ENCODE measurements around the gene HMGN5.

HMGN5 gene, protein sequence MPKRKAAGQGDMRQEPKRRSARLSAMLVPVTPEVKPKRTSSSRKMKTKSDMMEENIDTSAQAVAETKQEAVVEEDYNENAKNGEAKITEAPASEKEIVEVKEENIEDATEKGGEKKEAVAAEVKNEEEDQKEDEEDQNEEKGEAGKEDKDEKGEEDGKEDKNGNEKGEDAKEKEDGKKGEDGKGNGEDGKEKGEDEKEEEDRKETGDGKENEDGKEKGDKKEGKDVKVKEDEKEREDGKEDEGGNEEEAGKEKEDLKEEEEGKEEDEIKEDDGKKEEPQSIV

DNA sequence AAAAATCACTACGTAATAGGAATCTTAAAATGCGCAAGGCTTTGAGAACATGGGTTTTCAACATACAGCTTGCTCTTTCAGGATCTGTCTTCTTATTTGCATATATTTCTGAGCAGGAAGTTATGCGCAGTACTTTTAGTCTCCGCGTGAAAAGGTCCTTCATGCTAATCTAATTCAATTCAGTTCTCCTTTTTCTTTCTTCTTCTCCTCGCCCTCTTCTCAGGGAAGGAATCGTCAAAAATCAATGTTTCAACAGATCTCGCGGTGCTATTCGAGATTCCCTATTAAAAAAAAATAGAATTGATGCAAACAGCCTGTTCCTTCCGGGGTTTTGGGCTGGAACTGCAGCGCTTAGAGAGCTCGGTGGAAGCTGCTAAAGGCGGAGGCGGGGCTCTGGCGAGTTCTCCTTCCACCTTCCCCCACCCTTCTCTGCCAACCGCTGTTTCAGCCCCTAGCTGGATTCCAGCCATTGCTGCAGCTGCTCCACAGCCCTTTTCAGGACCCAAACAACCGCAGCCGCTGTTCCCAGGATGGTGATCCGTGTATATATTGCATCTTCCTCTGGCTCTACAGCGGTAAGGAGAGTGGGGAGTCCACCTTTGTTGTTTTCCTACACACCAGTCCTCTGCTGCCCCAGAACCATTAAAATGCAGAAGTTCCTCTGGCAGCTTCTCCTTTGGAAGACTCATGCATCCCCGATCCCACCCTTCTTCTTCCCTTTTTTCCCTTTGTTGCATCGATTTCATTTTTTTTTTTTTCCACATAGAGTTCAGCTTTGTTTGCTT lies at the start of gene HMGN5, which contains the start of gene SH3BGRL:
Gene HMGN5 (minus strand): TSS at position 243 of the 785 bp plus-strand sequence. CDS start 80,364 bp downstream, outside the sequence.
Gene SH3BGRL (plus strand): TSS at position 432 of the 785 bp plus-strand sequence. CDS start 99 bp downstream, at position 531.
- peak within 1 kb of the TSS; percentile 85 for H3K4me3 ChIP-seq (ENCODE audit: low read length)
- peak; percentile 94 for DNase-seq (ENCODE audit: low read depth)
- H3K36me3 ChIP-seq (ENCODE audit: control insufficient read depth, insufficient read depth, low read length, severe bottlenecking), result no peaks in the 10 kb centered on the region
- no peaks in the 10 kb centered on the region for H3K9me3 ChIP-seq (ENCODE audit: control insufficient read depth, low read length)
- H3K9ac ChIP-seq (ENCODE audit: low read length), result peak within 1 kb of the TSS; percentile 92
- no peaks in the 10 kb centered on the region for H3K27me3 ChIP-seq (replicated peaks; ENCODE audit: control insufficient read depth, insufficient read depth, low read length)
- peaks cover 3% of the 10 kb centered on the region for H3K4me1 ChIP-seq (ENCODE audit: control insufficient read depth, insufficient read depth, low read length)

DNA sequence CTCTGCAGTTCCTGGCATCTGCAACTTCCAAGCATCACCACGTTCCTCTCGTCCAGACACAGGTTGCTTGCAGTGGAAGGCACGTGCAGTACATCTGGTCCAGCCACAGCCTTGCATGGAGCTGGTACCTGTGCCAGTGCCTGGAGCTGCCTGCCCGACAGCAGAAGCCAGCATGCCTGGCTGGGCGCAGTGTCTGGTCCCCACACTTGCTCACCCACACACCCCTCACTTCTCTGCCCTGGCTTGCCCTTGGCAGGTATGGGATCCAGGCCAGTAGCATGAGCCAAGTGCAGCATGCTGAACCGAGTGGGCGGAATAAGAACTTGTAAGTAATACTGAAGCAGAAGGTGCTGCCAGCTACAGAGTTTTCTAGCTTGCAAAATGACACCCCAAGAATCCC lies 40.0 kb upstream of the HMGN5 start:
- no peak for DNase-seq (ENCODE audit: low read depth)
- peaks cover 18% of the 10 kb centered on the region for H3K9me3 ChIP-seq (ENCODE audit: control insufficient read depth, low read length)

DNA sequence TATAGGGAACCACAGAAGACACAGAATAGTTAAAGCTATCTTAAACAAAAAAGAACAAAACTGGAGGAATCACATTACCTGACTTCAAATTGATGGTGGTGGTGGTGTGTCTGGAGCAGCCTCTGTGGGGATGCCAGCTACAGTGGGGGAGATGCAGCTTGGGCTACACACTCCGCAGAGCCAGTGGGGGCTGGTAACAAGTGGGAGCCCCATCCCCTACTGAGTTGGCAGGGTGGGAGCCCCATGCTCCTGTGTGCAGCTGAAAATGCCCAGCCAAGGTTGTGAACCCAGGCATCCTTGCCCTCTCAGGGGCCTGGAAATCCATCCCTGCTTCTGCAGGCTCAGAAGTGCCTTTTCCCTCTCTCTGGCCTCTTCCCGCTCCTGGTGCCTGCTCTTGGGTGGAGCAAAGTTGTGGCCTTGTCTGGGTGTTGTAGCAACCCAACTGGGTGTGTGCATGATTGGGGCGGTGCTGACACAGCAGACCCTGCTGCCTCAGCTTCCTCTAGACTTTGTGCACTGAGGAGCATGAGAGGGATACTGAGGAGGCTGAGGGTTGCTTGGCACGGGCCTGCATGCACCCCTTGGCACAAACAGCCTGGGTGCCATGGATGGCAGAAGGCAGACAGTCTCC lies 39.1 kb upstream of the HMGN5 start:
- no peak overlapping the region for H3K4me3 ChIP-seq (ENCODE audit: low read length)

More for the DNA sequence above, 40.0 kb upstream of the HMGN5 start:
- no peaks in the 10 kb centered on the region for H3K36me3 ChIP-seq (ENCODE audit: control insufficient read depth, insufficient read depth, low read length, severe bottlenecking)
- H3K4me3 ChIP-seq (ENCODE audit: low read length), result no peak overlapping the region
- no peaks in the 10 kb centered on the region for H3K4me1 ChIP-seq (ENCODE audit: control insufficient read depth, insufficient read depth, low read length)
- no peak overlapping the region for H3K9ac ChIP-seq (ENCODE audit: low read length)
- H3K27me3 ChIP-seq (replicated peaks; ENCODE audit: control insufficient read depth, insufficient read depth, low read length), result no peaks in the 10 kb centered on the region

DNA sequence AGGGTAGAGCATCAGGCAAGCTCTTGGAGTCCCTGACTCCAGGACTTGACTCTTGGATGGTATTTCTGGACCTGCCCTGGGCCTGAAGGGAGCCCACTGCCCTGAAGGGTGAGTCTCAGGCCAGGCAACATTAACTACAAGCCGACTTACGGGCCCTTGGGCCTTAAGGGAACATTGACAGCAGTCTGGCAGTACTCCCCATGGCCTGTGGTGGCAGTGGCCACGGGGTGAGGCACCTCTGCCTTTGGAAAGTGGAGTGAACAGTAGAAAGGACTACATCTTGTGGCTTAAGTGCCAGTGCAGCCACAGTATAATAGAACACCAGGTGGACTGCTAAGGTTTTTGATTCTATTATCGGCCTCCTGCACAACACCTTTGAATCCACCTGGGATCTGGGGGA lies 36.5 kb upstream of the HMGN5 start:
- H3K9ac ChIP-seq (ENCODE audit: low read length), result no peak overlapping the region
- no peak overlapping the region for H3K4me3 ChIP-seq (ENCODE audit: low read length)
- no peaks in the 10 kb centered on the region for H3K4me1 ChIP-seq (ENCODE audit: control insufficient read depth, insufficient read depth, low read length)
- no peaks in the 10 kb centered on the region for H3K27me3 ChIP-seq (replicated peaks; ENCODE audit: control insufficient read depth, insufficient read depth, low read length)
- DNase-seq (ENCODE audit: low read depth), result no peak
- peaks cover 13% of the 10 kb centered on the region for H3K9me3 ChIP-seq (ENCODE audit: control insufficient read depth, low read length)
- no peaks in the 10 kb centered on the region for H3K36me3 ChIP-seq (ENCODE audit: control insufficient read depth, insufficient read depth, low read length, severe bottlenecking)

More for the DNA sequence above, 39.1 kb upstream of the HMGN5 start:
- Histone ChIP-seq H3K9ac (ENCODE audit: low read length) (no peak overlapping the region), H3K9me3 (ENCODE audit: control insufficient read depth, low read length) (peaks cover 13% of the 10 kb centered on the region), H3K4me1 (ENCODE audit: control insufficient read depth, insufficient read depth, low read length) (no peaks in the 10 kb centered on the region), H3K36me3 (ENCODE audit: control insufficient read depth, insufficient read depth, low read length, severe bottlenecking) (no peaks in the 10 kb centered on the region), H3K27me3 (replicated peaks; ENCODE audit: control insufficient read depth, insufficient read depth, low read length) (no peaks in the 10 kb centered on the region)
- DNase-seq (ENCODE audit: low read depth), result no peak

DNA sequence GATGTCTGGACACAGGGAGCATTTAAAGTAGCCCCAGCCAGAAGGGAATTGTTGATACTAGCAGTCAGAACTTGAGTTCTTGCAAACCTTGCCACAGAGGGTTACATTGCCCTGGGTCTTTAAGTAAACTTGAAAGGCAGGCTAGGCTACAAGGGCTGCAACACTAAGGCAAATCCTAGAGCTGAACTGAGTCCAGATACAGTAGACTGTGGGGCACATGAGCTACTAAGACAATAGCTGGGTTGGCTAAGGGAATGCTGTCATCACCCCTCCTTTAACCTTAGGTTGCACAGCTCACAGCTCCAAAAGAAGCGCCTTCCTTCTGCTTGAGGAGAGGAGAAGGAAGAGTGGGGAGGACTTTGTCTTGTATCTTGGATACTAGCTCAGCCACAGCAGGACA lies 35.8 kb upstream of the HMGN5 start:
- no peaks in the 10 kb centered on the region for H3K36me3 ChIP-seq (ENCODE audit: control insufficient read depth, insufficient read depth, low read length, severe bottlenecking)
- DNase-seq (ENCODE audit: low read depth), result no peak
- no peak overlapping the region for H3K9ac ChIP-seq (ENCODE audit: low read length)
- H3K27me3 ChIP-seq (replicated peaks; ENCODE audit: control insufficient read depth, insufficient read depth, low read length), result no peaks in the 10 kb centered on the region
- peaks cover 13% of the 10 kb centered on the region for H3K9me3 ChIP-seq (ENCODE audit: control insufficient read depth, low read length)
- no peaks in the 10 kb centered on the region for H3K4me1 ChIP-seq (ENCODE audit: control insufficient read depth, insufficient read depth, low read length)
- no peak overlapping the region for H3K4me3 ChIP-seq (ENCODE audit: low read length)

DNA sequence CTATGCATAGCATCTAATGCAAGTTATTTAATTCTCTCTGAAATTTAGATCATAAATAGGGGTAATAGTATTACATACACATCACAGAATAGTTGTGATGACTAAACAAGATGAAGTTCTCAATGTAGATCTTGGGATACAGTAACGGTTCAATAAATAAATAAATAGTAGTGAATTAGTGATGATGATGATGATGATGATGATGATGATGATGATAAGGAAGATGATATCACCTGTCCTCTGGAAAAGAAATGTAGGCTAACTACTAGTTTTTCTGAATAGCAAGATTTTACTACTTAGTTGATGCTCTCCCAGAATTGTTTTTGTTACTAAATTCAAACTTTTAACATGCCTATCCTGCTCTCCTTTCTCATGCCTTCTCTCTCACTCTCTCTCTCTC lies 30.5 kb upstream of the HMGN5 start:
- no peaks in the 10 kb centered on the region for H3K36me3 ChIP-seq (ENCODE audit: control insufficient read depth, insufficient read depth, low read length, severe bottlenecking)
- no peaks in the 10 kb centered on the region for H3K4me1 ChIP-seq (ENCODE audit: control insufficient read depth, insufficient read depth, low read length)
- no peak for DNase-seq (ENCODE audit: low read depth)
- H3K4me3 ChIP-seq (ENCODE audit: low read length), result no peak overlapping the region
- H3K9me3 ChIP-seq (ENCODE audit: control insufficient read depth, low read length), result no peaks in the 10 kb centered on the region
- H3K27me3 ChIP-seq (replicated peaks; ENCODE audit: control insufficient read depth, insufficient read depth, low read length), result no peaks in the 10 kb centered on the region
- no peak overlapping the region for H3K9ac ChIP-seq (ENCODE audit: low read length)

DNA sequence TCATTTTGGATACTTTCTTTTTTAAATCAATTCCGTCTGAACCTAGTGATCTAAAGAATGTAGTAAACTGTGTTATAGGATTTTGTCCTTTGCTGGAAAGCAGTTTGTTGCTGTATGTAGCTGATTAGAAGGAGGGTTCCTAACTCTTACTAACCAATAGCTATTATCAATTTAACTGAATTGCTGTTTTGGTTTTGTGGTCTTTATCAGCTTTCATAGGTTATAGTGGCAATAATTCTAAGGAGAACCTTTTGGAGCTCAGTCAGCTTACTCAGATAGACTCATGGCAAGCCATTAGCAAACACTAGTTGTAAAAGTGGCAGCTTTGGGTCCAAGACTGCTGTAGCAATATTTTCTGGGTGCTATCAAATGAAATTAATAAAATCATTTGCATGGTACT lies 29.8 kb upstream of the HMGN5 start:
- no peaks in the 10 kb centered on the region for H3K36me3 ChIP-seq (ENCODE audit: control insufficient read depth, insufficient read depth, low read length, severe bottlenecking)
- DNase-seq (ENCODE audit: low read depth), result no peak

DNA sequence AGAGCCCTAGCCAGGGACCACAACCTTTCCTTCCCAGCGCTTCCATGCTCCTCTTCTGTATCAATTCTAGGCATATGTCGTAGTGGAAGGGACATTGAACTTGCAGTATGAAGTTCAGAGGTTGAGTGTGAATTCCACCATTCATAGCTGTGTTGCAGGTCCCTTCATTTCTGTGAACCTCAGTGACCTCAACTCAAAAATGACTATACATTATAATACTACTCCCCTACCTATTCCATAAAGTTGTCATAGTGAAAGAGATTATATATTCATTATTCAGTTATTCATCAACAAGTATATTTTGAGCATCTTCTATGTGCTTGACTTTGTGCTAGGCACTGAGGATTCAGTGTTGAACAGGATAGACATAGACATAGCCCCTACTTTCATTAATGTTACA lies 28.2 kb upstream of the HMGN5 start:
- no peaks in the 10 kb centered on the region for H3K27me3 ChIP-seq (replicated peaks; ENCODE audit: control insufficient read depth, insufficient read depth, low read length)
- H3K36me3 ChIP-seq (ENCODE audit: control insufficient read depth, insufficient read depth, low read length, severe bottlenecking), result no peaks in the 10 kb centered on the region
- DNase-seq (ENCODE audit: low read depth), result no peak
- H3K9me3 ChIP-seq (ENCODE audit: control insufficient read depth, low read length), result no peaks in the 10 kb centered on the region
- H3K4me3 ChIP-seq (ENCODE audit: low read length), result no peak overlapping the region
- H3K9ac ChIP-seq (ENCODE audit: low read length), result no peak overlapping the region
- H3K4me1 ChIP-seq (ENCODE audit: control insufficient read depth, insufficient read depth, low read length), result no peaks in the 10 kb centered on the region

More for the DNA sequence above, 29.8 kb upstream of the HMGN5 start:
- Histone ChIP-seq H3K27me3 (replicated peaks; ENCODE audit: control insufficient read depth, insufficient read depth, low read length) (no peaks in the 10 kb centered on the region), H3K4me1 (ENCODE audit: control insufficient read depth, insufficient read depth, low read length) (no peaks in the 10 kb centered on the region), H3K9ac (ENCODE audit: low read length) (no peak overlapping the region), H3K9me3 (ENCODE audit: control insufficient read depth, low read length) (no peaks in the 10 kb centered on the region), H3K4me3 (ENCODE audit: low read length) (no peak overlapping the region)

DNA sequence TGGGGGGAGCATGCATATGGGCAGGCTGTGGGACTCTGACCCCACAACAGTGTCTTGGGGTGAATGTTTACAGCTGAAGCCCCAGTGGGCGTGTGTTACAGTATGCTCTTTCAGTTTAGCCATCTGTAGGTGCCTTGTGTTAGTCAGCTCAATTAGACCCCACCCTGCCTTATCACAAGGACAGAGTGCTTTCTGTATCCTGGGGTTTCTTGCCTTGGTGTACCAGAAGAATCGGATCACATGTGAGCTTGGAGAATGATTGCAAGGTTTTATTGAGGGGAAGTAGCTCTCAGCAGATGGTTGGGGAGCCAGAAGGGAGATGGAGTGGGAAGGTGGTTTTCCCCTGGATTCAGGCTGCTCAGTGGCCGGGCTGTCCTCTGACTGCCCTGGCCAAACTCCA lies 27.5 kb upstream of the HMGN5 start:
- Histone ChIP-seq H3K9ac (ENCODE audit: low read length) (no peak overlapping the region), H3K36me3 (ENCODE audit: control insufficient read depth, insufficient read depth, low read length, severe bottlenecking) (no peaks in the 10 kb centered on the region), H3K4me1 (ENCODE audit: control insufficient read depth, insufficient read depth, low read length) (peaks cover 3% of the 10 kb centered on the region), H3K27me3 (replicated peaks; ENCODE audit: control insufficient read depth, insufficient read depth, low read length) (no peaks in the 10 kb centered on the region), H3K4me3 (ENCODE audit: low read length) (no peak overlapping the region), H3K9me3 (ENCODE audit: control insufficient read depth, low read length) (no peaks in the 10 kb centered on the region)
- DNase-seq (ENCODE audit: low read depth), result no peak

DNA sequence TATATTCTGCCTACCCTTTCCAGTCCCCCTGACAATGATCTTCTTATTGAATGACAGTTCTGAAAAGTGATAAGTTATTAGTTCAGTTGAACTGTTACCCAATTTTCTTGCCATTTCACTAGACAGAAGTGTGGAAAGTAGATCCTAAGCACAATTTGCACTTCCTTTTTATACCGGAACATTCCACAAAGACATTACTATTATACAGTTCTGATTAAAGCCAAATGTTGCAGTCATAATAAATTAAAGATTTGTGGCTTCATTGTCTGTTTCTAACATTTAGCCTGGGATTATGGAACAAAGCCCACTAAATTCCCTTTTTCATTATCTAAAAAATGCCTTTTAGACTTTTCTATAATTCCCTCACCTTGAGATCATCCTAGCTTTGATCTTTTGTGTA lies 14.0 kb upstream of the HMGN5 start:
- Histone ChIP-seq H3K36me3 (ENCODE audit: control insufficient read depth, insufficient read depth, low read length, severe bottlenecking) (no peaks in the 10 kb centered on the region), H3K9ac (ENCODE audit: low read length) (no peak overlapping the region), H3K4me1 (ENCODE audit: control insufficient read depth, insufficient read depth, low read length) (no peaks in the 10 kb centered on the region), H3K27me3 (replicated peaks; ENCODE audit: control insufficient read depth, insufficient read depth, low read length) (no peaks in the 10 kb centered on the region), H3K4me3 (ENCODE audit: low read length) (no peak overlapping the region), H3K9me3 (ENCODE audit: control insufficient read depth, low read length) (no peaks in the 10 kb centered on the region)
- no peak for DNase-seq (ENCODE audit: low read depth)

DNA sequence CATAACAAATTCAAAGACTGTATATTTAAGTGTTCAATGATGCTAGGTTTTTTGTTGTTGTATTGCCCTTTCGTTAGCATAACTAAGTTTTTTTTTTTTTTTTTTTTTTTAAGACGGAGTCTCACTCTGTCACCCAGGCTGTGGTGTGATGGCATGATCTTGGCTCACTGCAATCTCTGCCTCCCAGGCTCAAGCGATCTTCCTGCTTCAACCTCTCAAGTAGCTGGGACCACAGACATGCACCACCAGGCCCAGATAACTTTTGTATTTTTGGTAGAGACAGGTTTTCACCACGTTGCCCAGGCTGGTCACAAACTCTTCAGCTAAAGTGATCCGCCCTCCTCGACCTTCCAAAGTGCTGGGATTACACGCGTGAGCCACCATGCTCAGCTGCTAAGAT lies 7.2 kb upstream of the HMGN5 start:
- no peak for DNase-seq (ENCODE audit: low read depth)
- Histone ChIP-seq H3K9me3 (ENCODE audit: control insufficient read depth, low read length) (no peaks in the 10 kb centered on the region), H3K4me3 (ENCODE audit: low read length) (no peak overlapping the region), H3K27me3 (replicated peaks; ENCODE audit: control insufficient read depth, insufficient read depth, low read length) (no peaks in the 10 kb centered on the region), H3K36me3 (ENCODE audit: control insufficient read depth, insufficient read depth, low read length, severe bottlenecking) (no peaks in the 10 kb centered on the region), H3K4me1 (ENCODE audit: control insufficient read depth, insufficient read depth, low read length) (no peaks in the 10 kb centered on the region), H3K9ac (ENCODE audit: low read length) (no peak overlapping the region)
